GM19239 (cell line): ENCODE results near the gene ENAH.
"Not testable (repeated sequence)": the region's sequence is repeated elsewhere in the genome, so short reads cannot be mapped to it uniquely, and the experiment has no call there.

Experiments used
- DNase-seq: peaks from one replicate; pipeline ENCODE4 v3.0.0; 2011; ENCODE audit warnings: low spot score; ENCODE audit not compliant: insufficient read length
- FAIRE-seq: peaks from 2 replicates; lab custom pipeline; 2011; peaks lifted over from hg19 to GRCh38; lab: Jason Lieb, UNC

Gene ENAH

DNA sequence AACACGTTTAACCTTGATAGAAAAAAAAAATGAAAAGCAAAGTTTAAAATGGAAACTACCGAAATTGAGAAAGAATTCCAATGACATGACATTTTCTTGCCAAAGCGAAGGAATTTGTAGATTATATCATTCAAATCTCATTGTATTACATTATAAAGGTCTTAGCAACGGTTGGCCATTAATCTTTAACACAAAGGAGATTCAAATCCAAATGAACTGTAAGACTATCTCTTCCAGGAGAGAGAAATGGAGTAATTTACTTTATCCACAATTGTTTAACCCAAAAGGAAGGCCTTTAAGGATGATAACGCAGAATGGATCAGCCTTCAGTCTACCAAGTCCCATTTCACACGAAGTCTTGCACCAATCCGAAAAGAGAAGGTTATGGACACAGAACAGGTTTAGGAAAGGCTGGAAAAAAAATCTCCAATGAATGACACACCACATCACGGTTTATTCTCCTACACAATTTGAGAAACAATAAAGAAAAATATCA is 1.5 kb downstream of the ENAH start:
- FAIRE-seq = no peak
- DNase-seq = no peak

DNA sequence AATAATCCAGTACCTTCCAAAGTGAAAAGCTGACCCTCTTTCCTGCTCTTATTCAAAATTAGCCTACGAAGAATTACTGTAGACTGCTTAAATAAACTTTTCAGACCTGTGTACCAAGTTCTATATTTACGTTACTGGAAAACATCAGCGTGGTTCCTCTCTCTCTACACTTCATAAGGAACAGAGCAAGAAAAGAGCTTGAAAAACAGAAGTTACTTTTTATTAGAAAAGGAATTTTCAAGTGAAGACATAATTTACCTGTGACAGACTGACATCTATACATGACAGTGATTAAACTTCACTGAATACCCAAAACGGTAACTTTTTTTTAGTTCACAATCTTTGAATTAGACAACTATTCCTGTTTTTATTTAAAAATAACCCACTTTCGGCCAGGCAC is 2.7 kb downstream of the ENAH start:
- FAIRE-seq = no peak

DNA sequence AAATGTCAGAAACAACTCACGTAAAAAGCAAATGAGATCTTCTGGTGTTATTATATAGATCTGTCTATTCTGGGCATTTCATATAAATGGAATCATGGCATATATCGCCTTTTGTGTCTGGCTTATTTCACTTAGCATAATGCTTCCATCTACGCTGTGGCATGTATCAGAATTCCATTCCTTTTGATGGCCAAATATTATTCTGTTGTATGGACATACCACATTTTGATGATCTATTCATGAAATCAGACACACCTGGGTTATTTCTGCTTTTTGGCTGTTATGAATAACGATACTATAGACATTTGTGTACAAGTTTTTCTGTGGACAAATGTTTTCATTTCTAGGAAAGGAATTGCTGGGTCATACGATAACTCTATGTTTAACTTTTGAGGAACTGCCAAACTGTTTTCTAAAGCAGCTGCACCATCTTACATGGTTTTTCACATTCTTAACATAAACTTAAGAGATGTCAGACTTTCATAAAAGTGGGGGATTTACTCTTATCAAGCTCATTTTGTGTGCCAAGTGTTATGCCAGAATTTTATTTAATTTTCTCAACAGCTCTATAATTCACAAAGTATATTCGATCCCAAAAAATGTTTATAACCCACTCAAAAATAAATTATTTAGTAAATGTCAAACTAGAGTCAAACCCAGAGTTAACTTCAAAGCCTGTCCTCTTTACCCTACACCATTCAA is 7.6 kb downstream of the ENAH start:
- DNase-seq = no peak
- FAIRE-seq = no peak

More for the DNA sequence above, 2.7 kb downstream of the ENAH start:
- DNase-seq = no peak

DNA sequence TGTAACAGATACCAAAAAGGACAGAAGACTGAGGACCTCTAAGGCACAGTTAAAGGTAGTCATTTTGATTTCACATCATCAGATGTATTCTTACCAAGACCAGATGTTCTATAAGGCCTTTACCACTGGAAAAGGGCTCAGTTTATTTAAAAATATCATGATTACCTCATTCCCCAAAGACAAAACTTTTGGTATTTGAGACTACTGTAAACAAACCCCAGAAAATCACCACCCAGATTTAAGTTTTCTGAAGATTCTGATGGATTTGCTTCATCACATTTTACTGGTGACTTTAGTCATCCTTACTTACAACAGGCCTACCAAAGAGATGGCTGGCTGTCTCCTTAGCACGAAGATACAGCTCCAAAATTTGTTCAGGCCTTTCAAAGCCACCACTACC is 8.3 kb downstream of the ENAH start:
- DNase-seq = no peak
- no peak for FAIRE-seq

DNA sequence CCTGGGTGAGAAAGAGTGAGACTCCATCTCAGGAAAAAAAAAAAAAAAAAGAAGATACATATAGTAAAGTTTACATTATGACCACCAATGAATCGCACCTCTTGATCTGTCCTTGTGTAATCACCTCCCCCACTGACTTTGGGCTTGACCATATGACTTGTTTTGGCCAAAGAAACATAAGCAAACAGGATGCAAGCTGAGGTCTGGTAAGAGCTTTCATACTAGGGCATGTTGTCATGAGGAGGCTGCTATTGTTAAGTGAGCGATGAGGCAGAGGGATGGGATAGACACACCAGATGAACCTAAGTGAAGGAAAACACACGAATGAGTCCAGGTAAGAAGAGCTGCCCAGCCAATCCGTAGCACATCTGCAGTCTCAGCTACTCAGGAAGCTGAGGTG is 10.7 kb downstream of the ENAH start:
- FAIRE-seq (no peak), DNase-seq (no peak)

DNA sequence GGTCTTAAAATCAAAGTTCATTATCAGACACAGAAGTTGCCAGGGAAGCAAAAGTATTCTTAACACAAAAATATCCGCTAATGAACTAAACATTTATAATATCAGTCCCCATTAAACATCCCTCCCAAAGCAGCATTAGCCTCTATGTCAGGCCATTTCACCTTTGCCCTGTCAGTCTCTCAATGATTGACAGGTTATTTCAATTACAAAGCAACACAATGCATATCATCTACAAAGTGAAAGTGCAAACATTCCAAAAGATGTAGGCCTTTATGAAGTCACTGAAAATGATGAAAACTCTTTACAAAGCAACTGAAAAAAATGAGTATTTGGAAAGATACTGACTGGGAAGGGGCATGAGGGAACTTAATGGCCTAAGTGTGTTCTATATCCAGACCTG is 14.1 kb downstream of the ENAH start:
- DNase-seq (no peak), FAIRE-seq (no peak)

DNA sequence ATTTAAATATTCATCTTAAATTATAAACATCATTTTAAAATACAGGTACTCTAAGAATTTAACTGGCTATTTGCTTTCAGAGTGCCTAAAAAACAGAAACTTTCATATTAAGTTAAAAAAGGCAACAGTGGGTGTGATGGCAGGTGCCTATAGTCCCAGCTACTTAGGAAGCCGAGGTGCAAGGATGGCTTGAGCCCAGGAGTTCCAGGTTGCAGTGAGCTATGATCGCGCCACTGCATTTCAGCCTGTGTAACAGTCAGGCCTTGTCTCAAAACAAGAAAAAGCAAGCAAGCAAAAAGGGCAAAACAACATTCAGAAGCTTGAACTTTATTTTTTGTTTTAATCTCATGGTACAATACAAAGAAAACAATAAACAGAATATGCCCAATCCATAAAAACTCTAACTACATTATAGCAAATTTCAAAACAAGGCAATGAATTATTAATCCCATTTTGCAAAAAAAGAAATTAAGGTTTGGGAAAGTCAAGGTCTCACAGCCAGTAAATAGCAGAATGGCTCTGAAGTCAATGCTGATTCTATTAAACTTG is 15.2 kb downstream of the ENAH start:
- DNase-seq (no peak), FAIRE-seq (no peak)

DNA sequence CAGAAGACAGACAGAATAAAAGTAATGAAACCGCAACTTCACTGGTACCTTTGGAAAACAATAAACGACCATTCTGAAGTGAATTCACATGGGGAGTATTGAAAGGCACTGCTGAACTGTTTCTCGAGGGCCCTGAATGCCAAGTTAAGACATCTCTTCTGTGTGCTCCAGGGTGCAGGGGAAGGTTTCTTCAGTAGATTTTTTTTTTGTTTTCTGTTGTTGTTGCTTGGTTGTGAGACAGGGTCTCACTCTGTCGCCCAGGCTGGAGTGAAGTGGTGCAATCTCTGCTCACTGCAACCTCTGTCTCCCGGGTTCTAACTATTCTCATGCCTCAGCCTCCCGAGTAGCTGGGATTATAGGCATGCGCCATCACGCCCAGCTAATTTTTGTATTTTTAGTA is 15.9 kb downstream of the ENAH start:
- DNase-seq, FAIRE-seq: not testable (repeated sequence)

DNA sequence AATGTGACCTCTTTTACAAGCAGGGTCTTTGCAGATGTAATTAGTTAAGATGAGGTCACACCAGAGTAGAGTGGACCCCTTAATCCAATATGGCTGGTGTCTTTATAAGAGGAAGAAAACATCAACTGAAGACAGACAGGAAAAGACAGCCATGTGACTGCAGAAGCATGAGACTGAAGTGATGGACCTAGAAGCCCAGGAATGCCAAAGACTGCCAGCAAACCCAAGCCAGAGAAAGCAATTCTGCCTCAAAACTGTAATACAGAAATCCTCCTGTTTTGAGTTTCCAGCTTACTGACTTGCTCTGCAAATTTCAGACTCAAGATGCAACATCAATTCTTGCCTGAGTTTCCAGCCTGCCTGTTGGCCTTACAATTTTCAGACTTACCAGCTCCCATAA is 17.3 kb downstream of the ENAH start:
- FAIRE-seq (no peak), DNase-seq (no peak)

DNA sequence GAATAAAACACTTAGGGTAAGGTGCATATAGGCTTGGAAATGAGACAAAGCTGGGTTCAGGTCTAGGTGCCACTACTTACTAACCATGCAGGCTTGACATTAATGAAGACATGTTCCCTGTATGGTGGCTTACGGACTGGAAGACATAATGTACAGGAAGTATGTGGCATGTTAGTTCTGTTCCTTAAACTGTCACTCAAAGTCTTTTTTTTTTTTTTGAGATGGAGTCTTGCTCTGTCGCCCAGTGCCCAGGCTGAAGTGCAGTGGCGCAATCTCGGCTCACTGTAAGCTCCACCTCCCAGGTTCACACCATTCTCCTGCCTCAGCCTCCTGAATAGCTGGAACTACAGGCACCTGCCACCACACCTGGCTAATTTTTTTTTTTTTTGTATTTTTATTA is 20.1 kb downstream of the ENAH start:
- not testable (repeated sequence) for FAIRE-seq, DNase-seq

DNA sequence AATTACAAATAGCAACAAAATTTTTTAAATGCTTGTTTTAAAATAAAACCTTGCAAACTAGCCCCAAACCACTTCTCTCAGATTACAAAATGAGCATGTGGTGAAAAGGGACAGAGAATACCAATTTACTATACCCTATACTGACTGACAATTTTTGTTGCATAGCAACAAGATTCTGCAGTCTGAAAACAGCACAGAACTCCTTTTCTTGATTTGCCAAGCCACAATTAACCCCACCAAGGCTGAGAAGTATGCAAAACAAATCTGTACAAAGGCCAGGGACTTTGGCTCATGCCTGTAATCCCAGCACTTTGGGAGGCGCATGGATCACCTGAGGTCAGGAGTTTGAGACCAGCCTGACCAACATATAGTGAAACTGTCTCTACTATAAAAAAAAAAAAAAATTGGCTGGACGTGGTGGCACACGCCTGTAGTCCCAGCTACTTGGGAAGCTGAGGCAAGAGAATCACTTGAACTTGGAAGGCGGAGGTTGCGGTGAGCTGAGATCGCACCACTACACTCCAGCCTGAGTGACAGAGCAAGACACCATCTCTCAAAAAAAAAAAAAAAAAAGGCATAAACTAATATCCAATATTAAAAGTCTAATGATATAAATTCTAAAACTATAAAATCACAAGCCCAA is 21.8 kb downstream of the ENAH start:
- DNase-seq (no peak), FAIRE-seq (no peak)

DNA sequence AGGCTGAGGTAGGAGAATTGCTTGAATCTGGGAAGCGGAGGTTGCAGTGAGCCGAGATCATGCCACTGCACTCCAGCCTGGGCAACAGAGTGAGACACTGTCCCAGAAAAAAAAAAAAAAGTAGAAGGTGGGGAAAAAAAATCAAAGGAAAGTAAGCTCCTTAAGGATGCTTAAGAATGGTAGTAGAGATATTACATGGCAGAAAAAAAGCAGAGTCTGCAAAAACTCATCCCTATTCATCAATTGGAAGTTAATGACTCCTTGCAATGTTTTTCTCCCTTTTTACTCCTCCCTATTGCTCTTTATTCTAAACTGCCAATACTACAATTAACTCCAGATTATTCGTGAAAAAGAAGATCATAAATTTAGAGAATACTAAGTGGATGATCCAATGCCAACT is 23.4 kb downstream of the ENAH start:
- no peak for FAIRE-seq
- no peak for DNase-seq

DNA sequence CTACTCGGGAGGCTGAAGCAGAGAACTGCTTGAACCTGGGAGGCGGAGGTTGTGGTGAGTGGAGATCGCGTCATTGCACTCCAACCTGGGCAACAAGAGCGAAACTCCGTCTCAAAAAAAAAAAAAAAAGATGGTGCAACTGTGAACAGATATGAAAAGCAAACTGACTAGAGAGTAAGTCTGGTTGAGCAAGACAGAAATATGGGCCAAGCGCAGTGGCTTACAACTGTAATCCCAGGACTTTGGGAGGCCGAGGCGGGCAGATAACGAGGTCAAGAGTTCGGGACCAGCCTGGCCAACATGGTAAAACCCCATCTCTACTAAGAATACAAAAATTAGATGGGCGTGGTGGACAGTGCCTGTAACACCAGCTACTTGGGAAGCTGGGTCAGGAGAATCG is 24.1 kb downstream of the ENAH start:
- FAIRE-seq = not testable (repeated sequence)

DNA sequence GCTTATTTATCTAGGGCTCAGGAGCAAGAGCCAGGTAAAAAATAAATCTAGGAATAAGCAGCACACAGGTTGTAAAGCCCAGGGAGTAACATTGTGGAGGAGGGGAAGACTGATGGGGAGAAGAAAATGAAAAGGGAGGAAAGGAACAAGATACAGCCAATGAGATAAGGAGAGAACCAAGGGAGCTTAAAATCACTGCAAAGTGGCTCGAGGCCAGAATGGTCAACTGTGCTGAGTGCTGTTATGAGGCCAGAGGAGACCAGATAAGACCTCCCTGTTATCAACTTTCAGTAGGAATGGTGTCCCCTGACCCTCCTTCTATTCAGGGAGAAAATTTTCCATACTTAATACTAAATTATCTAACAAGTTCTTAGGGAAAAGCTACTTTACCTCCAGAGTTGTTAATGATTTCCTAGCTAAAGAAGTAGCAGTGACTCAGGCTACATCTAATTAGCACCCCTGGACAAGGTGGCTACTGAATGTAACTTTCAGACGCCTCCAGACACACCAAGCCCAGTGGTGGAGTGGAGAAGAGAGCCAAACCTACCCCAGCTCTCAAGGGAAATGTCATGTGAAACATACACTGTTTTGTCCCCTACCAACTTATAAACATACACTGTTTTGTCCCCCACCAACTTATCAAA is 25.5 kb downstream of the ENAH start:
- no peak for DNase-seq

More for the DNA sequence above, 24.1 kb downstream of the ENAH start:
- not testable (repeated sequence) for DNase-seq

DNA sequence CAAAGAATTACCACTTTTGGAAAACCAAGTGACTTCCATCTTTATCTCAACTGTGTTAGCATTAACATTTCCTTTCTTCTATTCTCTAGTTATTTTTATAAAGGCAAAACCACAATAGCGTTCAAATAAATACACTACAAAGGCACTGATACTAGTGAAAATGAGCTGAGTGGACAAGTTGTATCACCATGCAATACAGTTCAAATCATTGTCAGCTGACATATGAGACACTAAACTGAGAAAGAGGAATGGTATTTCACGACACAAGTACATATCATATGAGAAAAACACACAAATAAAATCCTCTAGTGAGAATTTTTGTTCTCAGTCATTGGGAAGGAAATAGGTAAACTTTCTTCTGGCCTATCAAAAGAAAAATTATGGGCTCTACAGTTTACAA is 26.2 kb downstream of the ENAH start:
- DNase-seq = no peak
- no peak for FAIRE-seq

More for the DNA sequence above, 25.5 kb downstream of the ENAH start:
- no peak for FAIRE-seq

DNA sequence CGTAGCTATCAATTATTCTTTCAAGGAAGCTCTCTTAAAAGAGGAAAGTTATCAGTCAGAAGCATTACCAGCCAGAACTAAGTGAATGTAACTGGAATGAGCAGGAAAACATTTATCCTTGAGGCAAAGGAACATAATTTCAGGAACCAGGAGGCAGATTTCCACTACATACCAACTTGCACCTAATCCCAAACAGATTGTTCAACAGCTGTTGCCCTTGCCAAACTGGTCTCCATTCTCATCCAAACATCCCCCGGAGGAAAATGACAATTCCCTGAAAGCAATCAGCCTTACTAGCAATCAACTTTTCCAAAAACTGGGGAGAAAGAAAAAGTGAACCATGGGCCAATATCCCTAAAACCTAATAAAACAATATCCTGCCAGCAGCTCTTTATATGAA is 35.0 kb downstream of the ENAH start:
- FAIRE-seq = no peak
- no peak for DNase-seq

DNA sequence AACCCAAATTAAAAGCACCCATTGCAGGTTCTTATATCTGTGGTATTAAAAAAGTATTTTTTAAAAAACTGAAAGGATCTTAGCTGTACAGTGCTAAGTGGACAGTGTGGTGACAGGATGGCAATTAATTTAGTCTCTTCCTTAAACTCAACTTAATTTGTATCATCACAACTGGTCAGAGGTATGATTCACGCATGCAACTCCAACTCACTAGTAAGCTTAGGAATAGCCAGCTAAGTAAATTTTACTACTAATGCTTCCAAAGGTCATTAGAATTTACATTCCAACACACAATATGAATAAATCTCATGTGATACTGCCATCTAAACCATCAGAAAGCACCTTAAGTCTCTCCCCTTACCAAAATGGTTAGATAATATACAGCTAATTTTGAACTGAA is 35.4 kb downstream of the ENAH start:
- no peak for DNase-seq
- no peak for FAIRE-seq

DNA sequence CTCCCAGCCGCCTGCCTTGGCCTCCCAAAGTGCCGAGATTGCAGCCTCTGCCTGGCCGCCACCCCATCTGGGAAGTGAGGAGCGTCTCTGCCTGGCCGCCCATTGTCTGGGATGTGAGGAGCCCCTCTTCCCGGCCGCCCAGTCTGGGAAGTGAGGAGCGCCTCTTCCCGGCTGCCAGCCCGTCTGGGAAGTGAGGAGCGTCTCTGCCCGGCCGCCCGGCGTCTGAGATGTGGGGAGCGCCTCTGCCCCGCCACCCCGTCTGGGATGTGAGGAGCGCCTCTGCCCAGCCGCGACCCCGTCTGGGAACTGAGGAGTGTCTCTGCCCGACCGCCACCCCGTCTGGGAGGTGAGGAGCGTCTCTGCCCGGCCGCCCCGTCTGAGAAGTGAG is 37.5 kb downstream of the ENAH start:
- FAIRE-seq = not testable (repeated sequence)

DNA sequence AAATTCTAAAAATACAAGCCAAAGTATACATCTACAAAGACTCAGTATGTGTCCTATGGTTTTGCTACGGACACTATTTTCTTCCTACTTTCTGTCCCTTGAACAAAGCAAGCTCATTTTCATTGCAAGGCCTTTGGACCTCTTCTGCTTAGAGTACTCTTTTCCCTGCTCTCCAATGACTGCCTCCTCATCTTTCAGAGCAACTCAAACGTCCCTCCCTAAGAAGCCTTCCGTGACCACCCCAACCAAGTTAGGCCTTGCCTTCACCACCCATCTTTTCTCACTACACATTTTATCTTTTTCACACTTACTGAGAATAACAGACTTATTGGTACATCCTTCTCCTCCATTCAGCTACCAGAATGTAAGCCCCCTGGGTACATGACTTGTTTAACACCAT is 39.9 kb downstream of the ENAH start:
- no peak for DNase-seq
- FAIRE-seq = no peak

More for the DNA sequence above, 37.5 kb downstream of the ENAH start:
- DNase-seq = not testable (repeated sequence)

DNA sequence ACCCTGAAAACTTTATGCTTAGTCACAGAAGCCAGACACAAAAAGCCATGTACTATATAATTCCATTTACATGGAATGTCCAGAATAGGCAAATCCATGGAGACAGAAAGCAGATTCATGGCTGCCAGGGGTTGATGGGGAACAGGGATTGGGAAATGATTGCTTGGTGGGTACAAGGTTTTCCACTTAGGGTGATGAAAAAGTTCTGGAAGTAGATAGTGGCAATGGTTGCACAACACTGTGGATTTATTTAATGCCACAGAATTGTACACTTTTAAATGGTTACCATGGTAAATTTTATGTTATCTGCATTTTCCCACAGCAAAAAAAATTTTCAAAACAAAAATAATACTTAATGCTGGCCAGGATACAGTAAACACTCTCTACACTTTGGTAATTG is 40.6 kb downstream of the ENAH start:
- no peak for FAIRE-seq
- no peak for DNase-seq
